GM12878 (cell line): ENCODE results near the gene TFCP2L1. TPM values are rescaled to one million over a fixed set of nuclear protein-coding genes. Genes with fewer than 3 reads are reported as not detected.

Experiments
- ATAC-seq: fragments of 200-7000 bp; cut with Tn5 transposase; 3 replicates; pipeline ENCODE4 v1.9.1; 2020; ENCODE audit warnings: mild to moderate bottlenecking, moderate library complexity
- BruUV-seq: library from RNA; stranded (reverse); fragments of 400-500 nt; replicated peaks from 2 replicates; lab custom pipeline; 2021; lab: Mats Ljungman, UMichigan
- CTCF ChIA-PET: fragments of 300-600 bp; sonication (Branson Sonifier 250); formaldehyde crosslinking; extraction: SDS; loops from one replicate; lab custom pipeline; 2021; ENCODE audit warnings: inconsistent platforms; lab: Yijun Ruan, JAX
- POLR2A ChIA-PET: fragments of 350-600 bp; formaldehyde crosslinking; extraction: SDS; loops from one replicate; lab custom pipeline; 2021; ENCODE audit warnings: inconsistent platforms; lab: Charles Lee
- RAD21 ChIA-PET: fragments of 300-600 bp; sonication (Branson Sonifier 250); formaldehyde crosslinking; loops from one replicate; lab custom pipeline; 2023; ENCODE audit warnings: antibody characterized with exemption; ENCODE audit not compliant: unreplicated experiment; lab: Charles Lee
- SMC1A ChIA-PET: fragments of 300-600 bp; sonication (Branson Sonifier 250); formaldehyde crosslinking; loops from one replicate; lab custom pipeline; 2023; ENCODE audit not compliant: unreplicated experiment, uncharacterized antibody; lab: Charles Lee
- DNase-seq: peaks from one replicate; pipeline ENCODE4 v3.0.0-alpha.2; 2011; ENCODE audit warnings: low read depth, low spot score
- FAIRE-seq: peaks from 3 replicates; lab custom pipeline; 2011; peaks lifted over from hg19 to GRCh38; lab: Jason Lieb, UNC
- H2AFZ ChIP-seq: 2 replicates; pipeline ENCODE4 v1.6.0; 2011; ENCODE audit warnings: low read depth, low read length, control low read depth; ENCODE audit not compliant: control insufficient read depth
- H3K27ac ChIP-seq: 2 replicates; pipeline ENCODE4 v1.5.1; 2011; ENCODE audit warnings: control low read depth; ENCODE audit not compliant: control insufficient read depth, insufficient read depth
- H3K27me3 ChIP-seq, 2 experiments: replicated peaks in 1 of 2; 2 replicates each; pipeline versions ENCODE4 v1.6.0 to v1.6.1; 2011; ENCODE audit warnings: low read length in 1 of 2; ENCODE audit not compliant: control insufficient read depth in 2 of 2, insufficient read depth in 2 of 2
- H3K36me3 ChIP-seq, 2 experiments: 2 replicates each; pipeline ENCODE4 v1.5.1; 2011; ENCODE audit warnings: low read length in 1 of 2; ENCODE audit not compliant: control insufficient read depth in 2 of 2, insufficient read depth in 2 of 2
- H3K4me1 ChIP-seq: 2 replicates; pipeline ENCODE4 v1.6.1; 2011; ENCODE audit warnings: mild to moderate bottlenecking, low read length, moderate library complexity, mixed read lengths; ENCODE audit not compliant: control insufficient read depth, insufficient read depth
- H3K4me2 ChIP-seq: 2 replicates; pipeline ENCODE4 v1.6.0; 2011; ENCODE audit warnings: control low read depth; ENCODE audit not compliant: control insufficient read depth, insufficient read depth
- H3K4me3 ChIP-seq: fragments of 200-600 bp; sonication (generic); 2 replicates; pipeline ENCODE4 v1.5.1; 2016
- H3K79me2 ChIP-seq: 2 replicates; pipeline ENCODE4 v1.6.0; 2011; ENCODE audit warnings: low read length; ENCODE audit not compliant: control insufficient read depth, insufficient read depth
- H3K9ac ChIP-seq: 2 replicates; pipeline ENCODE4 v1.8.0; 2011; ENCODE audit warnings: low read length, control low read depth, mixed read lengths; ENCODE audit not compliant: control insufficient read depth, insufficient read depth
- H3K9me3 ChIP-seq: replicated peaks from 3 replicates; pipeline ENCODE4 v1.5.1; 2011; ENCODE audit warnings: mild to moderate bottlenecking, low read length; ENCODE audit not compliant: control insufficient read depth, insufficient read depth
- H4K20me1 ChIP-seq: 2 replicates; pipeline ENCODE4 v1.6.0; 2011; ENCODE audit not compliant: control insufficient read depth, insufficient read depth
- HDAC6 ChIP-seq: fragments of 200-600 bp; sonication (generic); IDR thresholded peaks from one replicate; pipeline ENCODE4 v1.8.0; 2017; ENCODE audit warnings: antibody characterized with exemption; ENCODE audit not compliant: unreplicated experiment
- MAX ChIP-seq: IDR thresholded peaks from 2 replicates; pipeline ENCODE4 v1.6.1; 2012; ENCODE audit warnings: low read depth, low read length, improper control_type of control experiment
- NKRF ChIP-seq: fragments of 450-650 bp; conservative IDR thresholded peaks from 2 replicates; pipeline ENCODE4 v1.6.1; 2017; ENCODE audit warnings: mild to moderate bottlenecking, moderate library complexity
- SIX5 ChIP-seq: IDR thresholded peaks from 2 replicates; pipeline ENCODE4 v1.6.1; 2011; ENCODE audit warnings: mild to moderate bottlenecking, low read depth, low read length, moderate library complexity; ENCODE audit not compliant: severe bottlenecking
- TAF1 ChIP-seq: IDR thresholded peaks from 2 replicates; pipeline ENCODE4 v1.6.1; 2011; ENCODE audit warnings: mild to moderate bottlenecking, low read depth, low read length, borderline replicate concordance
- USF2 ChIP-seq: IDR thresholded peaks from 2 replicates; pipeline ENCODE4 v1.6.1; 2011; ENCODE audit warnings: low read depth, low read length, improper control_type of control experiment, borderline replicate concordance
- WGBS: methylation state at CpG from one replicate; pipeline ENCODE4 v1.1.6; 2016; ENCODE audit warnings: low lambda C conversion rate; ENCODE audit not compliant: insufficient replicate concordance, insufficient coverage; ENCODE audit errors: missing lambda C conversion rate; 5-methylcytosine and 5-hydroxymethylcytosine counted together
- in situ Hi-C: fragments of 300-500 bp; cut with MboI; formaldehyde crosslinking; loops from 9 replicates; pipeline ENCODE4 v1.14.3; 2018; ENCODE audit warnings: mixed read lengths
- intact Hi-C: fragments of 100-400 bp; cut with micrococcal nuclease; formaldehyde crosslinking; loops from one replicate; pipeline ENCODE4 v1.14.2; 2022; ENCODE audit not compliant: unreplicated experiment
- polyA plus RNA-seq, 11 experiments: library from polyadenylated mRNA; depleted of rRNA in 4 of 11; unstranded in 6 of 11; stranded (reverse) in 5 of 11; fragments of >200 nt; fragmentation: Nextera tagmentation in 4 of 11; fragmentation: Illumina TruSeq in 1 of 11; extraction: Ambion mirVana in 4 of 11; extraction: Trizol in 1 of 11; gene quantifications; 1 replicate in 1 of 11; 2 replicates in 10 of 11; pipeline versions ENCODE4 v1.2.1 to v1.2.3, GENCODE V29; 2011 to 2016; ENCODE audit warnings: inconsistent platforms in 2 of 11, missing spikeins in 2 of 11, low read depth in 1 of 11
- total RNA-seq, 4 experiments: library from RNA; depleted of rRNA in 3 of 4; stranded (reverse); fragments of >200 nt in 3 of 4; fragmentation: Illumina TruSeq in 1 of 4; extraction: Trizol in 1 of 4; gene quantifications; 2 replicates each; pipeline versions ENCODE4 v1.2.1 to v1.2.3, GENCODE V29; 2013 to 2021
- TF ChIP-seq, protein P1 (sequence below): IDR thresholded peaks from 2 replicates; pipeline ENCODE4 v1.6.1; 2011; ENCODE audit warnings: borderline replicate concordance, low read depth, mild to moderate bottlenecking, moderate library complexity, mixed read lengths, low read length; ENCODE audit not compliant: insufficient read depth; ENCODE audit errors: extremely low read length

TFCP2L1 gene
- total and polyA plus RNA-seq, 10 of the 15 experiments (the other 5 are each of a cell fraction or from before 2014, with no cell fraction given) = 0.02 to 0.21 (median 0.09) TPM; not detected in 1

GRCh38 chr2:121237980-121238665 lies 46.9 kb downstream of the TFCP2L1 start:
- RAD21 ChIA-PET = no interaction called here
- CTCF ChIA-PET = no interaction called here
- H3K27ac ChIP-seq = no peak overlapping the region
- BruUV-seq = no TSS peak
- FAIRE-seq (no peak), ATAC-seq (no peak), DNase-seq (no peak)
- H3K36me3 ChIP-seq = no peaks in the 10 kb centered on the region
- H3K9me3 ChIP-seq = no peaks in the 10 kb centered on the region
- POLR2A ChIA-PET = no interaction called here
- no peak overlapping the region for H3K4me3 ChIP-seq
- H3K79me2 ChIP-seq = no peaks in the 10 kb centered on the region
- WGBS = 46% methylated on average over 16 of the region's 16 CpGs
- no peaks in the 10 kb centered on the region for H3K4me1 ChIP-seq
- TF ChIP-seq SIX5 (no peak), HDAC6 (no peak), TAF1 (no peak), MAX (no peak), NKRF (no peak), USF2 (no peak)
- TF ChIP-seq, protein P1, sequence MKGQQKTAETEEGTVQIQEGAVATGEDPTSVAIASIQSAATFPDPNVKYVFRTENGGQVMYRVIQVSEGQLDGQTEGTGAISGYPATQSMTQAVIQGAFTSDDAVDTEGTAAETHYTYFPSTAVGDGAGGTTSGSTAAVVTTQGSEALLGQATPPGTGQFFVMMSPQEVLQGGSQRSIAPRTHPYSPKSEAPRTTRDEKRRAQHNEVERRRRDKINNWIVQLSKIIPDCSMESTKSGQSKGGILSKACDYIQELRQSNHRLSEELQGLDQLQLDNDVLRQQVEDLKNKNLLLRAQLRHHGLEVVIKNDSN = no peak
- SMC1A ChIA-PET = no interaction called here
- intact Hi-C loops (no loop called here), in situ Hi-C loops (no loop called here)
- no peak overlapping the region for H3K4me2 ChIP-seq
- H4K20me1 ChIP-seq = no peaks in the 10 kb centered on the region
- H3K9ac ChIP-seq = no peak overlapping the region
- H2AFZ ChIP-seq = no peak overlapping the region
- H3K27me3 ChIP-seq = no peaks in the 10 kb centered on the region; a peak in 2 of 4 replicates
